Measurements from ENCODE around the gene TMEM61. TPM values are rescaled to one million over a fixed set of nuclear protein-coding genes. Genes with fewer than 3 reads are reported as not detected.

Gene TMEM61
- total and polyA plus RNA-seq, 2 donors (not counting 1 experiment from before 2014, with no cell fraction given), result not detected

GRCh38 chr1:54940042-54940441 is 40.4 kb upstream of the TMEM61 start:
- TF ChIP-seq CTCF (IDR thresholded peaks at IDR 0.05), result no peak
- H3K9me3 Mint-ChIP-seq (ENCODE audit: insufficient read depth), result no peaks in the 10 kb centered on the region
- Histone ChIP-seq H3K9ac (ENCODE audit: low read length) (no peak overlapping the region), H3K79me2 (ENCODE audit: control insufficient read depth, insufficient read depth, low read length) (no peaks in the 10 kb centered on the region), H3K27ac (ENCODE audit: low read length in 2 of 2) (no peak overlapping the region), H3K27me3 (replicated peaks in 1 of 4; ENCODE audit: control extremely low read depth in 1 of 4, control insufficient read depth in 3 of 4, insufficient read depth in 4 of 4, low read length in 3 of 4) (peaks cover 0 to 7% (median 0%) of the 10 kb centered on the region in 4 experiments), H2AFZ (ENCODE audit: insufficient read depth, low read depth, low read length, poor library complexity, severe bottlenecking) (no peak overlapping the region), H3K9me3 (ENCODE audit: control extremely low read depth in 1 of 3, control insufficient read depth in 2 of 3, insufficient read depth in 1 of 3, low read length in 2 of 3) (peaks cover 0 to 3% (median 0%) of the 10 kb centered on the region in 3 donors), H4K20me1 (ENCODE audit: control insufficient read depth, insufficient read depth, low read length, poor library complexity, severe bottlenecking) (no peaks in the 10 kb centered on the region), H3K4me2 (replicated peaks; ENCODE audit: low read depth, low read length, poor library complexity, severe bottlenecking) (no peak overlapping the region), H3K36me3 (replicated peaks in 1 of 2; ENCODE audit: control extremely low read depth in 1 of 2, control insufficient read depth in 1 of 2, extremely low read depth in 1 of 2, insufficient read depth in 2 of 2, low read length in 1 of 2) (no peaks in the 10 kb centered on the region), H3K4me1 (ENCODE audit: control insufficient read depth in 2 of 2, insufficient read depth in 2 of 2, low read length in 2 of 2) (peaks cover 0 to 1% of the 10 kb centered on the region in 2 donors), H3K4me3 (ENCODE audit: control extremely low read depth in 1 of 5, extremely low read depth in 1 of 5, insufficient read depth in 1 of 5, low read depth in 2 of 5, low read length in 4 of 5) (no peak overlapping the region)
- peaks cover 2% of the 10 kb centered on the region for H3K4me1 Mint-ChIP-seq
- H3K4me3 Mint-ChIP-seq, result no peak overlapping the region
- ChIA-PET CTCF (interaction anchor here (0.8 kb wide), 1 partner anchor 11 kb away, joined by 3 read pairs; no protein-coding TSS in a partner anchor), POLR2A (no interaction called here)
- ATAC-seq (ENCODE audit: low read depth) (no peak), DNase-seq (no peak)
- no peak overlapping the region for H3K27ac Mint-ChIP-seq
- H3K27me3 Mint-ChIP-seq, result peaks cover 57% of the 10 kb centered on the region
- intact Hi-C loops (cut with micrococcal nuclease), result no loop called here

GRCh38 chr1:54942976-54943375 is 37.5 kb upstream of the TMEM61 start:
- WGBS (ENCODE audit: insufficient coverage), result 89% methylated on average over 4 of the region's 4 CpGs
- Mint-ChIP-seq H3K27ac (no peak overlapping the region), H3K9me3 (ENCODE audit: insufficient read depth) (no peaks in the 10 kb centered on the region), H3K27me3 (peaks cover 40% of the 10 kb centered on the region), H3K4me1 (peaks cover 4% of the 10 kb centered on the region), H3K4me3 (no peak overlapping the region)
- H3K9ac ChIP-seq (ENCODE audit: low read length), result no peak overlapping the region
- H2AFZ ChIP-seq (ENCODE audit: insufficient read depth, low read depth, low read length, poor library complexity, severe bottlenecking), result no peak overlapping the region
- ChIA-PET POLR2A (no interaction called here), CTCF (no interaction called here)
- no peak overlapping the region for H3K4me2 ChIP-seq (replicated peaks; ENCODE audit: low read depth, low read length, poor library complexity, severe bottlenecking)
- peaks cover 0 to 3% (median 0%) of the 10 kb centered on the region in 3 donors for H3K9me3 ChIP-seq (ENCODE audit: control extremely low read depth in 1 of 3, control insufficient read depth in 2 of 3, insufficient read depth in 1 of 3, low read length in 2 of 3)
- H3K36me3 ChIP-seq (replicated peaks in 1 of 2; ENCODE audit: control extremely low read depth in 1 of 2, control insufficient read depth in 1 of 2, extremely low read depth in 1 of 2, insufficient read depth in 2 of 2, low read length in 1 of 2), result no peaks in the 10 kb centered on the region
- peaks cover 0 to 4% (median 0%) of the 10 kb centered on the region in 4 experiments for H3K27me3 ChIP-seq (replicated peaks in 1 of 4; ENCODE audit: control extremely low read depth in 1 of 4, control insufficient read depth in 3 of 4, insufficient read depth in 4 of 4, low read length in 3 of 4)
- H3K79me2 ChIP-seq (ENCODE audit: control insufficient read depth, insufficient read depth, low read length), result no peaks in the 10 kb centered on the region
- intact Hi-C loops (cut with micrococcal nuclease), result no loop called here
- no peak overlapping the region for H3K4me3 ChIP-seq (ENCODE audit: control extremely low read depth in 1 of 5, extremely low read depth in 1 of 5, insufficient read depth in 1 of 5, low read depth in 2 of 5, low read length in 4 of 5)
- H4K20me1 ChIP-seq (ENCODE audit: control insufficient read depth, insufficient read depth, low read length, poor library complexity, severe bottlenecking), result no peaks in the 10 kb centered on the region
- no peak for TF ChIP-seq CTCF (IDR thresholded peaks at IDR 0.05)
- no peak for TF ChIP-seq EZH2 (IDR thresholded peaks at IDR 0.05; ENCODE audit: borderline replicate concordance, insufficient read depth, low read depth, low read length, poor library complexity, severe bottlenecking)
- DNase-seq, result no peak
- peaks cover 0 to 4% of the 10 kb centered on the region in 2 donors for H3K4me1 ChIP-seq (ENCODE audit: control insufficient read depth in 2 of 2, insufficient read depth in 2 of 2, low read length in 2 of 2)
- ATAC-seq (ENCODE audit: low read depth), result no peak
- no peak overlapping the region for H3K27ac ChIP-seq (ENCODE audit: low read length in 2 of 2)
